SK-N-SH treated with all-trans-retinoic acid at 6 μM for 48 hours (cell line): Measurements from ENCODE around the gene EXOSC10.

Experiments used
- ATAC-seq: fragments of 200-7000 bp; cut with Tn5 transposase; 3 replicates; pipeline ENCODE4 v1.9.1; 2020; ENCODE audit warnings: mild to moderate bottlenecking, moderate library complexity
- ARNTL ChIP-seq: fragments of 450-650 bp; formaldehyde crosslinking; IDR thresholded peaks from 2 replicates; pipeline ENCODE4 v1.5.0; 2020; ENCODE audit warnings: low read depth, mild to moderate bottlenecking, moderate library complexity, borderline replicate concordance
- BACH2 ChIP-seq: fragments of 250-450 bp; sonication (Bioruptor Pico); IDR thresholded peaks from 2 replicates; pipeline ENCODE4 v1.9.0; 2021; ENCODE audit warnings: mild to moderate bottlenecking, borderline replicate concordance
- CREB5 ChIP-seq: fragments of 250-450 bp; sonication (Bioruptor Pico); IDR thresholded peaks from 2 replicates; pipeline ENCODE4 v1.5.1; 2020; ENCODE audit warnings: low read depth, mild to moderate bottlenecking, moderate library complexity
- CSDC2 ChIP-seq: fragments of 250-450 bp; sonication (Bioruptor Pico); IDR thresholded peaks from 2 replicates; pipeline ENCODE4 v1.5.0; 2020; ENCODE audit warnings: mild to moderate bottlenecking, moderate library complexity
- CSRNP3 ChIP-seq: fragments of 250-450 bp; sonication (Bioruptor Pico); IDR thresholded peaks from 2 replicates; pipeline ENCODE4 v1.5.1; 2021; ENCODE audit warnings: mild to moderate bottlenecking, moderate library complexity
- ESRRG ChIP-seq: fragments of 250-450 bp; sonication (Bioruptor Pico); IDR thresholded peaks from 2 replicates; pipeline ENCODE4 v1.6.1; 2021; ENCODE audit warnings: mild to moderate bottlenecking
- GLIS3 ChIP-seq: fragments of 250-450 bp; sonication (Bioruptor Pico); IDR thresholded peaks from 2 replicates; pipeline ENCODE4 v1.5.0; 2020; ENCODE audit warnings: mild to moderate bottlenecking, moderate library complexity
- ISL1 ChIP-seq: fragments of 250-450 bp; sonication (Bioruptor Pico); IDR thresholded peaks from 2 replicates; pipeline ENCODE4 v2.1.2; 2022; ENCODE audit warnings: mild to moderate bottlenecking, moderate library complexity
- OSR1 ChIP-seq: fragments of 250-450 bp; sonication (Bioruptor Pico); IDR thresholded peaks from 2 replicates; pipeline ENCODE4 v1.8.0; 2022; ENCODE audit warnings: moderate library complexity, mild to moderate bottlenecking, inconsistent platforms
- PATZ1 ChIP-seq: fragments of 250-450 bp; sonication (Bioruptor Pico); IDR thresholded peaks from 2 replicates; pipeline ENCODE4 v1.8.0; 2020; ENCODE audit warnings: mild to moderate bottlenecking, moderate library complexity, borderline replicate concordance
- POU6F1 ChIP-seq: fragments of 250-450 bp; sonication (Bioruptor Pico); IDR thresholded peaks from 2 replicates; pipeline ENCODE4 v1.8.0; 2021; ENCODE audit warnings: low read depth, mild to moderate bottlenecking, moderate library complexity, borderline replicate concordance
- PPARA ChIP-seq: fragments of 250-450 bp; sonication (Bioruptor Pico); IDR thresholded peaks from 2 replicates; pipeline ENCODE4 v1.5.0; 2020; ENCODE audit warnings: mild to moderate bottlenecking, borderline replicate concordance
- SNAI2 ChIP-seq: fragments of 250-450 bp; sonication (Bioruptor Pico); IDR thresholded peaks from 2 replicates; pipeline ENCODE4 v1.5.0; 2020; ENCODE audit warnings: mild to moderate bottlenecking, moderate library complexity
- TCF4 ChIP-seq: fragments of 250-450 bp; sonication (Bioruptor Pico); IDR thresholded peaks from 2 replicates; pipeline ENCODE4 v1.8.0; 2021; ENCODE audit warnings: mild to moderate bottlenecking, moderate library complexity, borderline replicate concordance
- TOX ChIP-seq: fragments of 250-450 bp; sonication (Bioruptor Pico); IDR thresholded peaks from 2 replicates; pipeline ENCODE4 v1.8.0; 2021; ENCODE audit warnings: mild to moderate bottlenecking, moderate library complexity, borderline replicate concordance
- TSHZ2 ChIP-seq: fragments of 250-450 bp; sonication (Bioruptor Pico); IDR thresholded peaks from 2 replicates; pipeline ENCODE4 v1.5.0; 2020; ENCODE audit warnings: mild to moderate bottlenecking, moderate library complexity
- ZC3H10 ChIP-seq: fragments of 250-450 bp; sonication (Bioruptor Pico); IDR thresholded peaks from 2 replicates; pipeline ENCODE4 v1.5.1; 2021; ENCODE audit warnings: mild to moderate bottlenecking, moderate library complexity
- ZFP3 ChIP-seq: fragments of 250-450 bp; sonication (Bioruptor Pico); IDR thresholded peaks from 2 replicates; pipeline ENCODE4 v1.5.0; 2020; ENCODE audit warnings: mild to moderate bottlenecking, moderate library complexity
- ZFP30 ChIP-seq: fragments of 450-650 bp; formaldehyde crosslinking; IDR thresholded peaks from 2 replicates; pipeline ENCODE4 v1.5.0; 2022; ENCODE audit warnings: mild to moderate bottlenecking, moderate library complexity
- ZNF565 ChIP-seq: fragments of 450-650 bp; formaldehyde crosslinking; conservative IDR thresholded peaks from 2 replicates; pipeline ENCODE4 v1.5.0; 2020; ENCODE audit warnings: low read depth, mild to moderate bottlenecking, moderate library complexity
- ZNF70 ChIP-seq: fragments of 450-650 bp; formaldehyde crosslinking; IDR thresholded peaks from 2 replicates; pipeline ENCODE4 v1.5.0; 2020; ENCODE audit warnings: mild to moderate bottlenecking, moderate library complexity
- ZNF8 ChIP-seq: fragments of 450-650 bp; formaldehyde crosslinking; IDR thresholded peaks from 2 replicates; pipeline ENCODE4 v1.5.0; 2020; ENCODE audit warnings: mild to moderate bottlenecking, moderate library complexity

Gene EXOSC10

GRCh38 chr1:11054666-11055065 is 45.0 kb downstream of the EXOSC10 start:
- no peak for TF ChIP-seq CREB5 (CRISPR knock-in tag)
- TF ChIP-seq ZC3H10 (CRISPR knock-in tag) = no peak
- no peak for TF ChIP-seq ARNTL
- no peak for TF ChIP-seq CSRNP3
- no peak for TF ChIP-seq PATZ1 (CRISPR knock-in tag)
- TF ChIP-seq ISL1 (CRISPR knock-in tag) = no peak
- TF ChIP-seq TSHZ2 (CRISPR knock-in tag) = no peak
- ATAC-seq = no peak

GRCh38 chr1:11054181-11054580 is 45.5 kb downstream of the EXOSC10 start:
- ATAC-seq = no peak
- TF ChIP-seq ZC3H10 (CRISPR knock-in tag) = no peak
- TF ChIP-seq ESRRG (CRISPR knock-in tag) = no peak

GRCh38 chr1:11053758-11054137 is 45.9 kb downstream of the EXOSC10 start:
- TF ChIP-seq ESRRG (CRISPR knock-in tag) (no peak), ZFP3 (no peak), ZNF70 (no peak), CSDC2 (CRISPR knock-in tag) (no peak), PATZ1 (CRISPR knock-in tag) (no peak), TCF4 (no peak), OSR1 (CRISPR knock-in tag) (no peak), PPARA (CRISPR knock-in tag) (no peak), ZNF8 (CRISPR knock-in tag) (no peak), ZNF565 (CRISPR knock-in tag) (no peak), ZFP30 (CRISPR knock-in tag) (no peak), ZC3H10 (CRISPR knock-in tag) (no peak), POU6F1 (no peak), TOX (CRISPR knock-in tag) (no peak), TSHZ2 (CRISPR knock-in tag) (no peak), GLIS3 (CRISPR knock-in tag) (no peak), SNAI2 (CRISPR knock-in tag) (no peak), ISL1 (CRISPR knock-in tag) (no peak), CREB5 (CRISPR knock-in tag) (no peak), BACH2 (CRISPR knock-in tag) (no peak)
- TF ChIP-seq, all 23 proteins: peak for 0
- peak; percentile 42 for ATAC-seq
